HEK293 (cell line): ENCODE data around the gene DOCK3.
"Not testable (repeated sequence)": the region's sequence is repeated elsewhere in the genome, so short reads cannot be mapped to it uniquely, and the experiment has no call there.

Experiments
- CTCF ChIA-PET: fragments of 350-600 bp; formaldehyde crosslinking; extraction: SDS; loops from one replicate; lab custom pipeline; 2021; ENCODE audit warnings: antibody characterized with exemption; lab: Yijun Ruan, JAX
- POLR2A ChIA-PET: fragments of 300-600 bp; formaldehyde crosslinking; extraction: SDS; loops from one replicate; lab custom pipeline; 2020; ENCODE audit warnings: antibody characterized with exemption, inconsistent platforms; lab: Yijun Ruan, JAX
- H3K27ac ChIP-seq: fragments of 200-500 bp; sonication (Bioruptor generic); 2 replicates; pipeline ENCODE4 v1.5.1; 2014; ENCODE audit warnings: low read depth, low read length, control low read depth, inconsistent platforms; ENCODE audit errors: extremely low read depth
- H3K36me3 ChIP-seq, 2 experiments: fragments of 200-500 bp in 1 of 2; sonication (Bioruptor generic) in 1 of 2; 1 replicate in 1 of 2; 2 replicates in 1 of 2; pipeline ENCODE4 v1.5.1; 2014 to 2017; ENCODE audit warnings: inconsistent platforms in 2 of 2, low read length in 2 of 2; ENCODE audit not compliant: control insufficient read depth in 2 of 2, insufficient read depth in 1 of 2
- H3K4me1 ChIP-seq: fragments of 200-500 bp; sonication (Bioruptor generic); 2 replicates; pipeline ENCODE4 v1.5.1; 2014; ENCODE audit warnings: mild to moderate bottlenecking, low read length, inconsistent platforms; ENCODE audit not compliant: control insufficient read depth, insufficient read depth
- H3K4me3 ChIP-seq: 2 replicates; pipeline ENCODE4 v1.5.1; 2011; ENCODE audit warnings: low read depth, mild to moderate bottlenecking, control low read depth, low read length, moderate library complexity
- H3K9me3 ChIP-seq: fragments of 200-500 bp; sonication (Bioruptor generic); 2 replicates; pipeline ENCODE4 v1.5.1; 2014; ENCODE audit warnings: low read depth, low read length, inconsistent platforms; ENCODE audit not compliant: control insufficient read depth, insufficient read depth
- AEBP2 ChIP-seq: fragments of 450-650 bp; formaldehyde crosslinking; IDR thresholded peaks from 2 replicates; pipeline ENCODE4 v1.5.1; 2016; ENCODE audit warnings: missing biosample characterization, missing genetic modification characterization, borderline replicate concordance
- EGR2 ChIP-seq: fragments of 450-650 bp; formaldehyde crosslinking; IDR thresholded peaks from 2 replicates; pipeline ENCODE4 v1.5.1; 2016; ENCODE audit warnings: low read depth, missing biosample characterization, missing genetic modification characterization
- GLI4 ChIP-seq: fragments of 450-650 bp; formaldehyde crosslinking; IDR thresholded peaks from 2 replicates; pipeline ENCODE4 v1.5.1; 2016; ENCODE audit warnings: missing biosample characterization, missing genetic modification characterization
- GLIS2 ChIP-seq: fragments of 450-650 bp; formaldehyde crosslinking; IDR thresholded peaks from 2 replicates; pipeline ENCODE4 v1.5.1; 2016; ENCODE audit warnings: missing biosample characterization, missing genetic modification characterization
- KLF1 ChIP-seq: fragments of 450-650 bp; formaldehyde crosslinking; IDR thresholded peaks from 2 replicates; pipeline ENCODE4 v1.5.1; 2016; ENCODE audit warnings: missing biosample characterization, missing genetic modification characterization
- KLF9 ChIP-seq: fragments of 450-650 bp; formaldehyde crosslinking; IDR thresholded peaks from 2 replicates; pipeline ENCODE4 v1.5.1; 2016; ENCODE audit warnings: missing biosample characterization, missing genetic modification characterization, low read depth
- MZF1 ChIP-seq: fragments of 450-650 bp; formaldehyde crosslinking; IDR thresholded peaks from 2 replicates; pipeline ENCODE4 v1.5.1; 2017; ENCODE audit warnings: missing biosample characterization, missing genetic modification characterization, borderline replicate concordance
- TSHZ1 ChIP-seq: fragments of 450-650 bp; formaldehyde crosslinking; IDR thresholded peaks from 2 replicates; pipeline ENCODE4 v1.5.1; 2016; ENCODE audit warnings: missing biosample characterization, missing genetic modification characterization, borderline replicate concordance
- ZBTB48 ChIP-seq: fragments of 450-650 bp; formaldehyde crosslinking; IDR thresholded peaks from 2 replicates; pipeline ENCODE4 v1.5.1; 2016; ENCODE audit warnings: missing biosample characterization, missing genetic modification characterization
- ZFHX2 ChIP-seq: fragments of 450-650 bp; formaldehyde crosslinking; conservative IDR thresholded peaks from 2 replicates; pipeline ENCODE4 v1.5.1; 2016; ENCODE audit warnings: missing biosample characterization, missing genetic modification characterization
- ZNF174 ChIP-seq: fragments of 450-650 bp; formaldehyde crosslinking; IDR thresholded peaks from 2 replicates; pipeline ENCODE4 v1.5.0; 2017; ENCODE audit warnings: missing biosample characterization, mild to moderate bottlenecking, missing genetic modification characterization
- ZNF184 ChIP-seq: fragments of 450-650 bp; IDR thresholded peaks from 2 replicates; pipeline ENCODE4 v1.5.1; 2018; ENCODE audit warnings: missing biosample characterization, mild to moderate bottlenecking, missing genetic modification characterization
- ZNF221 ChIP-seq: fragments of 450-650 bp; formaldehyde crosslinking; IDR thresholded peaks from 2 replicates; pipeline ENCODE4 v1.5.1; 2017; ENCODE audit warnings: missing biosample characterization, missing genetic modification characterization, borderline replicate concordance
- ZNF280D ChIP-seq: fragments of 450-650 bp; formaldehyde crosslinking; IDR thresholded peaks from 2 replicates; pipeline ENCODE4 v1.5.1; 2016; ENCODE audit warnings: missing biosample characterization, missing genetic modification characterization
- ZNF302 ChIP-seq: fragments of 450-650 bp; formaldehyde crosslinking; IDR thresholded peaks from 2 replicates; pipeline ENCODE4 v1.5.1; 2016; ENCODE audit warnings: missing biosample characterization, missing genetic modification characterization, low read depth
- ZNF341 ChIP-seq: fragments of 450-650 bp; formaldehyde crosslinking; IDR thresholded peaks from 2 replicates; pipeline ENCODE4; 2016; ENCODE audit warnings: low read depth, missing biosample characterization, missing genetic modification characterization
- ZNF488 ChIP-seq: fragments of 450-650 bp; formaldehyde crosslinking; IDR thresholded peaks from 2 replicates; pipeline ENCODE4 v1.5.1; 2016; ENCODE audit warnings: missing biosample characterization, missing genetic modification characterization
- ZNF548 ChIP-seq: fragments of 450-650 bp; formaldehyde crosslinking; IDR thresholded peaks from 2 replicates; pipeline ENCODE4 v1.5.1; 2016; ENCODE audit warnings: missing biosample characterization, missing genetic modification characterization
- ZNF596 ChIP-seq: fragments of 450-650 bp; IDR thresholded peaks from 2 replicates; pipeline ENCODE4 v1.5.0; 2018; ENCODE audit warnings: missing biosample characterization, mild to moderate bottlenecking, missing genetic modification characterization, moderate library complexity
- ZNF600 ChIP-seq: fragments of 450-650 bp; formaldehyde crosslinking; IDR thresholded peaks from 2 replicates; pipeline ENCODE4 v1.5.1; 2016; ENCODE audit warnings: missing biosample characterization, missing genetic modification characterization
- ZNF645 ChIP-seq: fragments of 450-650 bp; formaldehyde crosslinking; IDR thresholded peaks from 2 replicates; pipeline ENCODE4; 2016; ENCODE audit warnings: missing biosample characterization, missing genetic modification characterization

DOCK3 gene

GRCh38 chr3:51123531-51123930 lies 448.8 kb downstream of the DOCK3 start (continued):
- TF ChIP-seq ZNF221 (tag by site-specific recombination) (no peak), EGR2 (tag by site-specific recombination) (no peak)

- POLR2A ChIA-PET, CTCF ChIA-PET, H3K4me3 ChIP-seq, H3K4me1 ChIP-seq, H3K9me3 ChIP-seq, H3K27ac ChIP-seq, H3K36me3 ChIP-seq: not testable (repeated sequence)
- peak; percentile 96 for TF ChIP-seq ZNF302 (tag by site-specific recombination)
- TF ChIP-seq, all 188 proteins: peak for 1; not testable (repeated sequence) for 187
Observed at GRCh38 chr3:51131607-51132006, 456.9 kb downstream of the DOCK3 start.

- no peak overlapping the region for H3K4me3 ChIP-seq
- H3K4me1 ChIP-seq: no peaks in the 10 kb centered on the region
- no peak for TF ChIP-seq GLI4 (tag by site-specific recombination)
- H3K36me3 ChIP-seq: no peaks in the 10 kb centered on the region
- H3K9me3 ChIP-seq: no peaks in the 10 kb centered on the region
- POLR2A ChIA-PET: no interaction called here
- CTCF ChIA-PET: no interaction called here
- H3K27ac ChIP-seq: no peak overlapping the region
Observed at GRCh38 chr3:51137715-51138114, 463.0 kb downstream of the DOCK3 start.

GRCh38 chr3:51139616-51140015 lies 464.9 kb downstream of the DOCK3 start:
- H3K36me3 ChIP-seq: no peaks in the 10 kb centered on the region
- H3K4me3 ChIP-seq: no peak overlapping the region
- no peaks in the 10 kb centered on the region for H3K4me1 ChIP-seq
- no peaks in the 10 kb centered on the region for H3K9me3 ChIP-seq
- no peak overlapping the region for H3K27ac ChIP-seq
- ChIA-PET POLR2A (no interaction called here), CTCF (no interaction called here)
- no peak for TF ChIP-seq KLF1
- TF ChIP-seq ZNF174 (tag by site-specific recombination): no peak
- no peak for TF ChIP-seq MZF1 (tag by site-specific recombination)
- no peak for TF ChIP-seq GLIS2 (tag by site-specific recombination)
- no peak for TF ChIP-seq ZNF280D
- no peak for TF ChIP-seq KLF9 (tag by site-specific recombination)
- no peak for TF ChIP-seq ZNF184 (tag by site-specific recombination)
- TF ChIP-seq ZNF341 (tag by site-specific recombination): no peak
- no peak for TF ChIP-seq ZNF488
- no peak for TF ChIP-seq ZNF600 (tag by site-specific recombination)
- no peak for TF ChIP-seq TSHZ1
- no peak for TF ChIP-seq ZNF645 (tag by site-specific recombination)
- no peak for TF ChIP-seq ZNF548
- no peak for TF ChIP-seq ZNF596
- no peak for TF ChIP-seq ZBTB48
- no peak for TF ChIP-seq ZFHX2 (tag by site-specific recombination)
- TF ChIP-seq AEBP2 (tag by site-specific recombination): no peak
